OCI-LY7 (cell line): ENCODE data around the gene AATF.

Experiments
- CTCF ChIP-seq: fragments of 200-600 bp; sonication (generic); conservative IDR thresholded peaks from 2 replicates; pipeline ENCODE4 v1.5.1; 2014; ENCODE audit warnings: mild to moderate bottlenecking, antibody characterized with exemption, low read length, moderate library complexity, mixed read lengths
- EZH2phosphoT487 ChIP-seq: fragments of 200-600 bp; sonication (generic); IDR thresholded peaks from 2 replicates; pipeline ENCODE4 v1.6.1; 2018; ENCODE audit warnings: low read depth, borderline replicate concordance, mild to moderate bottlenecking, mixed run types, antibody characterized with exemption, low read length, moderate library complexity, mixed read lengths

- no peak for TF ChIP-seq CTCF
- no peak for TF ChIP-seq EZH2phosphoT487
These were observed 113.3 kb downstream of the AATF start for GRCh38 chr17:37062021-37062420.
